Measurements from ENCODE around the gene TAF1B.

Gene TAF1B

DNA sequence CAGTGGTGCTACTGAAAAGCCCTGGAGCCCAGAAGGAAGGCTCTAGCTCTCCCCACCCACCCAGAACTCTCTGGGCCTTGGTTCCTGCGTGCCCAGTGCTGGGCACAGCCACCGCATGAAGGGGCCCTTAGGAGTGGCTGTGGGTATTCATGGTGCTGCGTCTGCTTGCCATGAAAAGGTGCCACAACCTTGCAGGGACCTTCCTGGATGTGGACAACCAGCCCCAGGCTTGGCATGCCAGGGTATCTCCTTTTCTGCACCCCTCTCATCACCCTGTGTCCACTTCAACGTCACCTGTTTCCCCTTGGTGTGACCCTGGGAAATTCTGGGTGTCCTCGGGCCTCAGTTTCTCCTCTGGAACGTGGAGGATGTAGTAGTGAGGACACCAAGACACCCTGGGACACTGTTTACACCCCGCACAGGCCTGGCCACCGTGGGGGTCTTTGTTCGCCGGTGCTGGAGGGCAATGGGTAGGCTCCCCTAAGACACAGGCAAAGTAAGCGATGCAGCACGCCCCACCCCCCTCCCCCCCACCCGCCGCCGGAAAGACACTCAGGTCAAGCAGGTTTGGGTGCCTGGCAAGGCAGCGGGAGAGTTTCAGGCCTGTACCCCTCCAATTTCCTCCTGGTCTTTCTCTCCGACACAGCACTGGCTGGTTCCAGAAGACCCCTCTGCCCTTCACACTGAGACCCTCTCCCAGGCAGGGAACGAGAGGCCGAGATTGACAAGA lies 34.8 kb upstream of the TAF1B start:
- DNase-seq (ENCODE audit: low read depth): no peak

DNA sequence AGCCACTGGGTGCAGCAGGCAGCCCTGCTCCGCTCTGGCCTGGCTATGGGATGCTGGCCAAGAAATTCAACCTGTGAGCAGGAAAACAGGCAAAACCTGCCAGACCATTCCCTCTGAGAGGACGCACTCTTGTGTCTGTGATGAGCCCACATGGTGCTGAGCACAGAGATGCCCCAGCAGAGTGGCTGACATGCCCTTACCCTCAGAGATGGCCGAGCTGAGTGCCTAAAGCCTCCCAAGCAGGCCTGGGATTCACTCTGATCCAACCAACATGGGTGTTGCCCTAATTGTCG lies 34.3 kb upstream of the TAF1B start:
- no peak for DNase-seq (ENCODE audit: low read depth)

DNA sequence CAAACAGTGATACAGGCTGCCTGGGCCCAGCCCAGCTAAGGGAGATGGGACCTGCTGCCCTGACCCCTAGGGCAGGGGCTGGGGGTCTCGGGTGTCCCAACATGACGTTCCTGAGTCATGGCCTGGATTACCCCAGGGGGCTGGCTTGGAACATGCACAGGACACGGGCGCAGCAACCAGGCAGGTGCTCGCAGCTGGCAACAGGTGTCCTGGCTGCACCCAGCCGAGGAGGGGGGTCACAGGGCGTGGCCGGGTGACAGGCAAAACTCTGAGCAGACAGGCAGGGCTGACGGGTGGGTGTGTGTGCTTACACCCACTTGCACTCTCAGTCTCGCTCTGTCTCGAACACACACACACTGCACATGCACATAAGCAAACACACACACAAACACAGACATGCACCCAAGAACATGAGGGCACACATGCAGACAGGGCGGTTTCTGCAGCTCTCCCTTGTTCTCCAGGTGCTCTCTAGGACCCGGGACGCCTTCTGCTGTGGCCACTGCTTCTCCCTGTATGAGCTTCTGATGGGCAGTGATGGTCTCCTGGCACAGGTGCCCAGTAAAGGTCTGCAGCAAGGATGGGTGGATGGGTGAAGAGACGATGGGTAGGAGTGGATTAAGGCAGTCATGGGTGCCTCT lies 33.7 kb upstream of the TAF1B start:
- DNase-seq (ENCODE audit: low read depth): no peak

DNA sequence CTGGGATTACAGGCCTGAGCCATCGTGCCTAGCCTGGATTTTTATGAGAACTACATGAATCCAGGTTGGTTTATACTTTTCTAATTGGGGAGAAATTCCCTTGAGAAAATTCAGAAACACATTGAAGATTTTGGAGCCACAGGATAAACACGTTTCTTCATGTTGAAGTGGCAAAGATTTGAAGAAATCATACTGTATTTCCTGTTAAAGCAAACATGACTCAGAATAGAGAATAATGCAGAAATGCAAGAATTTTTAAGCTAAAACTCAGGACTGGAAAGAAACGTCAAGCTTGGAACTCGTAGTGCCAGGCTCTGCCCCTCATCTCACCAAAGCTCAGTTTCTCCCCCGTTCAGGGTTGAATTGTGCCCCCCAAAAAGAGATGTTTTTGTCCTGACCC lies 32.1 kb upstream of the TAF1B start:
- no peak for DNase-seq (ENCODE audit: low read depth)

DNA sequence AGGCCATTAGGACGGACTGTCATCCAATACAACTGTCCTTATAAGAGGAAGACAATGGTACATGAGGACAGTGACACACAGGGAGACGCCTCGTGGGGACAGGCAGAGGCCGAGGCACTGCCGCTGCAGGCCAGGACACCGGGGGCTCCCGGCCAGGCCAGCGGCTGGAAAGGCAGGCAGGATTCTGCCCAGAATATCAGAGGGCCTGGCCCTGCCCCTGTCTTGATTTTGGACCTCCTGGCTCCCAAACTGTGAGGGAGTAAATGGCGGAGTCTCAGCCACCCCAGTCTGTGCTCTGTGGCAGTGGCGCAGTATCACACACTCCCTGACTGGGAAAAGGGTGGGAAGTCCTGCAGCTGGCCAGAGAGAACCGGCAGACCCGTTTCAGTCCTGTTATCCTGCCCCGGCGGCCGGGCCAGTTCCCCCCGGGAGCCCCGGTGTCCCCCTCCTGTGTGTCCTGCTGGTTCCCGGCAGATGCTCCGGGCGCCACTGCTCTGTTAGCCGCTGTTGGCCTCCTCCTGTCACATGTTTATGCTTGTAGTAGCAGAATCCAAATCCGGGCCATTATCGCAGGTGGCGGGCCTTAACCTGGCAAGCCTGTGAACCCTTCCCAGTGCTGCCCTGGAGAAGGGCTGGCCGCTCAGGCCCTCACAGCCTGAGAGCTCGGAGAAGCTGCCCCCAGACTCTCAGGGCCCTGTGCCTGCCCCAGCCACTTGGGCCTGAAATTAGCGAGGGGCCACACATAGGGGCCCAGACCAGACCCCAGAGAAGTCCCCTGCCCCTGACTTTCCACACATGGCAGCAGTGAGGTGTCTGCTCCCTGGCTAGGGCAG lies 31.4 kb upstream of the TAF1B start:
- DNase-seq (ENCODE audit: low read depth): no peak

DNA sequence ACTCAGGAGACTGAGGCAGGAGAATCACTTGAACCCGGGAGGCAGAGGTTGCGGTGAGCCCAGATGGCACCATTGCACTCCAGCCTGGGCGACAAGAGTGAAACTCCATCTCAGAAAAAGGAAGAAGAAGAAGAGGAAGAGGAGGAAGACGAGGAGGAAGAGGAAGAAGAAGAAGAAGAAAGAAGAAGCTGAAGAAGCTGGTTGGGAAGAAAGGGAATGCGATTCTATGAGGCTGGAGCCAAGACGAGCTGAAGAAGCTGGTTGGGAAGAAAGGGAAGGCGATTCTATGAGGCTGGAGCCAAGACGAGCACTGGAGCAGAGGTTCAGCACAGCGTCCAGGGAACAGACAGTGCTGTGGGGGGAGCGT lies 30.3 kb upstream of the TAF1B start:
- no peak for DNase-seq (ENCODE audit: low read depth)

DNA sequence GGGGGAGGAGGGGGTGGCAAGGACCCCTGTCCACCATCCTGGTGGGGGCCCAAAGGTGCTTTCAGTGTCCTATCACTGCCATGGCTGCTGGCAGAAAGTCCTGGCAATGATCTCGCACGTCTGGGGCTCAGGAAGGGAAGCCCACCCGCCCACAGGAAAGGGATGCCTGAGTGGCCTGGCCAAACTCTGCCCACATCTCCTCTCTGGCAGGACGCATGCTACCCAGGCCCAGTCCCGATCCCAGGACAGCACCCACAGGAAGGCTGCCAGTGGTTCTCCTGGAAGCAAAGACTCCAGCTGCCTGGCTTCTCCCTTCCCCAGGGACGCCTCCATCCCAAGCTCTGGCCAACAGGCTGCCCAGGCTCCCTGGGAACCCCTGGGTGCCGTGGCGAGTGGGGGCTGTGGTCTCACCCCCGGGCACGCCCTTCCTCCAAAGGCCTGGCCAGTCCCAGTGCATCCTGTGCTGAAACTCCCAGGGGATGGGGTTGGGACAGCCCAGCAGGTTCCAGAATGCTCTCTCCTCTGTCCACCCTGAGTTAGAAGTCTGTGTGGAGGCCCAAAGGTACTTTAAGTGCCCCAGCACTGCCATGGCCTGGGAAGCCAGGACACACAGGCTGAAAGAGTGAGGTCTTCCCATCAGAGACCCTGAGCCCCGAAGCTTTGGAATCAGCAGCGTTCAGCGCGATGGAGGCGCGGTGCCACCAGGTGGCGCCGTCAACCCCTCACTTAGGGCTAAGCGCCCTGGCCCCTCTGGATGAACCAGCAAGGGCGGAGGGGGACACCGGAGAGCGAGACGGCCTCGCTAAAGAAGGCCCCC lies 29.8 kb upstream of the TAF1B start:
- peak; percentile 73 for DNase-seq (ENCODE audit: low read depth)

DNA sequence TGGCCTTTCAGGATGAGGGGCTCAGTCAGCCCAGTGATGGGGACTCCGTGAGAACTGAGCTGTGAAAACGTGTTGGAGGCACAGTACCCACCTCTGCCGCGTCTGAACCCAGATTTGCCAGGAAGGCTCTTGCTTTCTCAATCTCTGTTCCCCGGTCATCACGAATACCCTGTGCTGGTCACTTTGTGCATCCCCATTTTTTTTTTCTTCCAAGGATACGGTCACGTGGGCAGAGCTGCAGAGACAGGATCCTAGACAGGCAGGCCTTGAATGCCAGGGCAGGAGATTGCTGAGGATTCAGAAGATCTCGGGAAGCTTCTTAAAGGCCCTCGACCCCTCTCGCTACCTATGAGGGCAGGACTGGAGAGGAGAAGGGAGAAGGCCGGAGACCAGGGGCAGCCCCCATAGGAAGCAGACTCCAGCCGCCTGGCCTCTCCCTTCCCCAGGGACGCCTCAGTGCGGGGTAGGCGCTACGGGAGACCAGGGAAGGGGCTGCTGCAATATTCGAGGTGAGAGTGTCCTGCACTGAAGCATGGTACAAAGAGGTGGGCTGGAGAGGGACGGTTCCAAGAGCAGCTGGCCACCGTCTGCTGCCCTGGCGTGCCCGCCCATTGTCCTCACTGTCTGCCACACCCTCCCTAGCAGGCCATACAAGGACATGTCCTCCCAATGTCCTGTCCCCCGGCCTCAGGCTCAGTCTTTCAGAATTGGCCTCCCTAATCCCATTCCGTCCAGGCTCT lies 29.0 kb upstream of the TAF1B start:
- DNase-seq (ENCODE audit: low read depth): no peak

DNA sequence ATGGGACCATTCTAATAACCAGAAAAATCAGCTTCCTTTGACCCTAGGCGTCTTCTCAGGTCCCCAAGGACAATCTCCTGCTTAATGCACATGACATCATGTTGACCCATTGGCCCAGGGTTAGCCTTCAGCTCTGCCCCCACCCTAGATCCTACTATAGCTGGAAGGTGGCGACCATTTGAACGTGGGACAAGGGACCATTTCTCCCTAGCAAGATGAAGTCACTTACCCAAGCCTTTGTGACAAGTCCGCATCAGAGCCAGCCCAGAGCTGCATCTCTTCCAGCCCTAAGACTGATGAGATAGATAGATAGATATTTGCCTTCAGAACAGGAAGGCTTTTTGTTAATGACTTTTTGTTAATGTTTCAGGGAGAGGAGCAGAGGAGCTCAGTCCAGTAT lies 28.2 kb upstream of the TAF1B start:
- no peak for DNase-seq (ENCODE audit: low read depth)

DNA sequence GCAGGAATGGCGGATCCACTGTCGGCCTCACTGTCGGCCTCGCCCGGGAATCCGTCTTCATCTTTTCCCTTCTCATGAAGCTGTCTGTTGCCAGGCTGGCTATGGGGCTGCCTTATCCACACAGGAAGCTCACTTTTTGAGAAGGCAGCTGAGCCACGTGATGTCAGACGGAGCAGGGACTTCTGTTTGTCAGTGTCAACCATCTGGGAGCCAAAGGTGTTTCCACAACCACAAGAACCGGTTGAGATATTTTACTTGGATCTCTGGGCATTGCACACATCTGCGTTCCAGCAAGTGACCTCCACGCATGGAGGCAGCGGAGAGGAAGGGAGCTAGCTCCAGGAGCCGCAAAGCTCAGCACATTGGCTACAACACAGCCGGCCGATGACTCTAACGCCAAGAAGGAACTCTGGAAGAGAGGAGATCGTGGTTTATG lies 27.4 kb upstream of the TAF1B start:
- no peak for DNase-seq (ENCODE audit: low read depth)

DNA sequence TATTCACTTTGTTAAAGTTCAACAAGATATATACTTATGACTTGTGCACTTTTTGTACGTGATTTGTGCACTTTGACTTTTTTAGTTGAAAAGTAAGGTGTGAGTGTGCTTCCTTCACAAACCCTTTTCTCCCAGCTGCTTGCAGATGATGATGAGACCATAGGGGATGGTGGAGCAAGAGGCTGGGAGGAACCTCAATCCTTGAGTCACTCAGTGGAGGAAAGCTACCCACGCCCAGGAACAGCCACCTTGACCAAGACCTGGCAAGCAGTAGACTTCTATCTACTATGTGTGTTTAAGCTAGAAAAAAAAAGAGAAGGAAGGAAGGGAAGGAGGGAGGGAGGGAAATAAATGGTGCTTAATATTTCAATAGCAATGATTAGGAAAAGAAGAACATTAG lies 25.2 kb upstream of the TAF1B start:
- no peak for DNase-seq (ENCODE audit: low read depth)

DNA sequence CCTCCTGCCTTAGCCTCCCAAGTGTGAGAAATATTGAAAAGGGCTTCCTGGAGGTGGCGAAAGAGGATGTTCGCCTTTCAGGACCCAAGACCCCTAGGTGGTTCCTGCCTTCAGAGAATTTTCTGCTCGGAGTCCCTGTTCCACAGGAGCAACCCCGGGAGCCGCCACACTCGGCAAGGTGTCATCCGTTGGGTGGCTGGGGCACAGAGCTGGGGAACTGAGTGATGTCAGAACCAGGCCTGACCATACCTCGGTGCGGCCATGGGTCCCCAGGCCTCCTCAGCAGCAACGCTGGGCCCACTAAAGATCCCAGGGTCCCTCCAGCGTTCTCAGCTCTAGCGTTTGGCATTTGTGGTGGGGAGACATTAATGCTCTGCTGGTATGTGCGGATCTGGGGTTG lies 23.7 kb upstream of the TAF1B start:
- no peak for DNase-seq (ENCODE audit: low read depth)

DNA sequence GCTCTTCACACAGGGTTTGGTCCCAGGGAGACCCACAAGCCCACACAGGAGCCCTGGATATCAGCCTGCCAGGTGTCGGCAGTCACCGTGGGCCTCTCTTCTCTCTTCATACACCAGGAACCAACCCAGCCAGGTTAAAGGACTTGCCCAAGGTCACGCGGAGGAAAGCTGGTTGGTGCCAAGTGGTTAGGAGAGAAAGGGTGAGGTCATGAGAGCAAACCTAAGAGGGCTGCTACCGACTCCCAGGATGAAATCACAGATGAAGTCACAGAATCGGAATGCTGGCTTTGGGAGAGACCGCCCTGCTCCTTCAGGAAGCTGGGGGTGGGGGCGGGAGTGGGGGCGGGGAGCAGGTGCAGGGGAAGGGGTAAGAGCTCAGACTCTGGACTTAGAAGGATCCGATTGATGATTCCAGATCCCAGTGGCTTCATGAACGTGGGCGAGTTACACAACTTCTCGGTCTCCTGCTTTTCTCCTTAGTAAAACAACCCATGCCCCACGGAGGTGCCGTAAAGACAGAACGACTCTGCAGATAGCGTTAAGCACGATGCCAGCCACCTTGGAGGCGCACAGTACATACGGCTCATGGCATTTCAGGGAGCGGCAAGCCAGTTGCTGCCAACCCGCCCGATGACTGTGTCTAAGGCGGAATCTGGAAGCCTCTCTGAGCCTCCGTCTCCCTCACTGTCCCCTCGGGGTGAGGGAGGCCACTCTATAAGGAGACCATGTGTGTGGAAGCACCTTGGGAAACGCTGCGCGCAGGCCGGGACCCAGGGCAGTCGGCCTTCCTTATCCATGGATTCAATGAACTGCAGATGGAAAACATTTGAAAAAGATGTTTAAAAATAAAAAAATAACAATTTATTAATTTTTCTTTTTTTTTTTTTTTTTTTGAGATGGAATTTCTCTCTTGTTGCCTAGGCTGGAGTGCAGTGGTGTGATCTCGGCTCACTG lies 23.0 kb upstream of the TAF1B start:
- DNase-seq (ENCODE audit: low read depth): peak; percentile 82

DNA sequence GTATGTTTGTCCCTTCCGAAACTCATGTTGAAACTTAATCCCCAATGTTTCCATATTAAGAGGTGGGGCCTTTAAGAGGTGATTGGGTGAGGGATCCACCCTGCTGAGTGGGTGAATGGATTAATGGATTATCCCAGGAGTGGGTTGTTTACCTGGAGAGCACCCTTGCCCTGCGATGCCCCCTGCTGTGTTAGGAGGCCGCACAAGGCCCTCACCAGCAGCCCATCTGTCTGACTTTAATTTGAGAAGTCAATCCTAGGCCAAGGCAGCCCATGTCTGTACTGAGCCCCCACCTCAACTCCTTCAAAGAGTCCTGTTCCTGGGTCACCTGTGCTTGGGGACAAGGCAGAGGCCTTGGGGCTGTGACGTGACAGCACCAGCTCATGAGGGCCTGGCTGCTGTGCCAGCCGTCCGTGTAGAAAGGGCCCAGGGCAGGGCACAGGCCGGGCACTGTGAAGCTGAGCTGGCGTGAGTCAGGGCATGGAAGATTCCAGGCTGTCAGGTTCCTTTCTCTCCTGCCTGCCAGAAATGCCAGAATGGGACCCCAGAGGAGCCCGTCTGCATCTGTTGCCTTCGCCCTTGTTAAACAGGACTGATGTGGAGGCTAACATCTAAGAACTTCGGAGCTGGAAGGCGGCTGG lies 21.3 kb upstream of the TAF1B start:
- no peak for DNase-seq (ENCODE audit: low read depth)

DNA sequence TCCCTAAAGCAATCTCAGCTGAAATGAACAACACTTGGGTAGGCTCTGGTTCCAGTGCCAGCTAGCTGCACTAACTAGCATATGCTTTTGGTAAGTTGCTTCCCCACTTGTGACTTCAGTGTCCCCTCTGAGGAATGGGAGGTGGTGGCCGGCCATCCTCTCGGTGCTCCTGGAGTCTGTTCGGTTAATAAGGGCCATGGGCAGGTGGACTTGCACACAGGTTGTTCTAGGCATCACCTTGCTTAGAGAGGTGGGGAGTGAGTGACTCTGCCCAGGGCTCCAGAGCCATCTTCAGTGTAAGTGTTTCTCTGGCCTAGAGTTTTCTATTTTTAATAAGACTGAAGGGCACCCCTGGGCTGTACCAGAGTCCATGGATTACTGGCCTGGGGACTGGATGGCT lies 18.8 kb upstream of the TAF1B start:
- DNase-seq (ENCODE audit: low read depth): no peak

DNA sequence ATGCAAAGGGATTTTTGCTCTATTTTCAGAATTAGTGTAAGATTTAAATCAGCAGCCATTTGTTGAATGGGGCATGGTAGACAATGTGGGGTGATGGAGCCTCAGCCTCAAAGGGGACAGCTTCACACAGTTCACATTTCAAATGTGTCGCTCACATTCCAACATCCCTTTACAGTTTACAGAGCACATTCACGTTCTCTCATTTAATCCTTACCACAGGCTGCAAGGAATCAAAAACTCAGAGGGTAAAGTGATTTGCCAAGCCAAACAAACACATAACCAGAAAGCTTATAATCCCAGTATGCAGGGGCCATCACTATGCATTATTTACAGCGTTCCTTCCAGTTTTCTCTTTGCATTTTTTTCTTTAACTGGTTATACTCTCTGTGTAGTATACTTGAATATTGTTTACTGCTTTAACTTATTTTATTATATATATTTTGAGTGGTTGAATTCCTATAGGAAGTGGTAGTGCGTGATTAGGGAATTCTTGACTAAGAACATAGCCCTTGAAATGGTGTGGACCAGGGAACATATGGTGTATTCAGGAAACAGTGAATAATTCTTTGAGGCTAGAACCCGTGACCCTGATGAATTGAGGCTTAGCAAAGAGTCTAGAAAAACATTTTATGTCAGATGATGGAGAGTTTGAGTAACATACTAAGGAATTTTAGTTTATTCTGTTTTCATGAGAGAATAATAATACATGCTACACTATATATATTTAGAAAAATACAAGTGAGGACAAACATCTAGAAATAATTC lies 18.1 kb upstream of the TAF1B start:
- DNase-seq (ENCODE audit: low read depth): no peak

DNA sequence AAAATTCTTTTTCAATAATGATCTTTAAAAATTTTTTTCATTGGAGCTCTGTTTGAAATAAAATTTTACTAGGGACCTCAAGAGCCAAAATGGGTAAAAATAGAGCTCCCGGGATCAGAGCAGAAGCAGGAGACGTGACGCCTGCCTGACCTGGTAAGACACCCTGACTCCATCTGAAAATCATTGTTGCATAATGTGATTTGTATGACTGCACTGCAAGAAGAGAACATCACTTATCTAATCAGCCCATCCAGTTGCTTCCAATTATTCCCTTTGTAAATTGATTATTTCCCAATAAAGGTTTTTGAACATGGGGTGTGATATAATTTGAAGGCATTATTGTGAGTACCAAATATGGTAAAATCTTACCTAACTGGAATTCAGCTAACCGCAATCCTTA lies 17.1 kb upstream of the TAF1B start:
- DNase-seq (ENCODE audit: low read depth): no peak

DNA sequence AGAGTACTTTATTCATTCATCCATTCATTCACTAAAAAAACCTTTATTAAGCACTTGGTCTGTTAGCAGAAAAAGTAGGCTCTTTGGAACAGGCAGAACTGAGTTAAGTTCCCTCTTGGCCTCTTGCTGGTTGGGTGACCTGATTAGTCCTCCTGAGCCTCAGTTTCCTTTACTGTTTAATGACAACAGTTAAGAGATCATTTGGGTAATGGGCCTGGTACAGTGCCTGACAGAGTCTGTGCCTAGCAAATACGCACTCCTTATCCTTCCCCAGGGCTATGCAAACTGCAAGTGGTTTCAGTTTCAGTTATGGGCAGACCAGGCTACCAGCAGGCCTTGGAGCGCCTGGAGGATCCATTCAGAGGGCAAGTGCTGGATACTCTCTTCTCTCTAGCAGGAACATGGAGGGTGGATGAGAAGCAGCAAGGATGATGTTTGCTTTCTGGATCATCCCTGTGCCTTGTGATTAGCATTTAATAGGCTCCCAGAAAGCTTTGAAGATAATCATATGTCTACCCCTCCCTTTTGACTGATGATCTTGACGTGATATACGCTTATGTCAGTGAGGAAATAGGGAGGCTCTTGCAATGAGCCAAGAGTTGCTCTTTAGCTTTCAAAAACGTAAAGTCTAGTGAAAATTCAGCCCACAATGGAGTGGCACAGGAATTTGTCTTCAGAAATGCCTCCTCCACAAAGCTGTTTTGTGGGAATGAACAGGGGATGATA lies 12.4 kb upstream of the TAF1B start:
- no peak for DNase-seq (ENCODE audit: low read depth)

DNA sequence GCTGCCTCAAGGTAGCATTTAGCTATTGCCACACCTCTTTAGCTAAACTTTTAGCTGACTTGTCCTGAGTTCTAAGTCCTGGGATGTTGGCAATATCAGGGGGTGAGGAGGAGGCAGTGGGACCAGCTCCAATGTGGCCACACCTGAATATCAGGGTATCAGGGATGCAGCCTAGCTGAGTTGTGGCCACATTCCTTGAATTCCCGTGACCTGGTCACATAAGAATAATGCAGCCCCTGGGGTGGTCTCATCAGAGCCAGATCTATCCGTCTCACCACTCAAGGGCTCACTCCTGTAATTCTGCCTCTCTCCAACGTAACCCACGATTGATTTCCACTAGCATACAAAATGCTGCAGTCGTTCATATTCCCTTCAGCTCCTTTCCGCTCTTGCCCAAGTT lies 11.6 kb upstream of the TAF1B start:
- DNase-seq (ENCODE audit: low read depth): no peak
